Stimulated activated CD4-positive, alpha-beta T cell treated with anti-CD3 and anti-CD28 coated beads, TNF-alpha, amount 100 ng/mL, for 4 hours (primary cell): ENCODE results near the gene CDC42.
"Not testable (repeated sequence)": the region's sequence is repeated elsewhere in the genome, so short reads cannot be mapped to it uniquely, and the experiment has no call there.

ENCODE experiments used
- DNase-seq, 3 experiments: peaks; one replicate each; pipeline ENCODE4 v3.0.0-alpha.2; 2020; ENCODE audit warnings: low read depth in 3 of 3

The CDC42 gene

DNA sequence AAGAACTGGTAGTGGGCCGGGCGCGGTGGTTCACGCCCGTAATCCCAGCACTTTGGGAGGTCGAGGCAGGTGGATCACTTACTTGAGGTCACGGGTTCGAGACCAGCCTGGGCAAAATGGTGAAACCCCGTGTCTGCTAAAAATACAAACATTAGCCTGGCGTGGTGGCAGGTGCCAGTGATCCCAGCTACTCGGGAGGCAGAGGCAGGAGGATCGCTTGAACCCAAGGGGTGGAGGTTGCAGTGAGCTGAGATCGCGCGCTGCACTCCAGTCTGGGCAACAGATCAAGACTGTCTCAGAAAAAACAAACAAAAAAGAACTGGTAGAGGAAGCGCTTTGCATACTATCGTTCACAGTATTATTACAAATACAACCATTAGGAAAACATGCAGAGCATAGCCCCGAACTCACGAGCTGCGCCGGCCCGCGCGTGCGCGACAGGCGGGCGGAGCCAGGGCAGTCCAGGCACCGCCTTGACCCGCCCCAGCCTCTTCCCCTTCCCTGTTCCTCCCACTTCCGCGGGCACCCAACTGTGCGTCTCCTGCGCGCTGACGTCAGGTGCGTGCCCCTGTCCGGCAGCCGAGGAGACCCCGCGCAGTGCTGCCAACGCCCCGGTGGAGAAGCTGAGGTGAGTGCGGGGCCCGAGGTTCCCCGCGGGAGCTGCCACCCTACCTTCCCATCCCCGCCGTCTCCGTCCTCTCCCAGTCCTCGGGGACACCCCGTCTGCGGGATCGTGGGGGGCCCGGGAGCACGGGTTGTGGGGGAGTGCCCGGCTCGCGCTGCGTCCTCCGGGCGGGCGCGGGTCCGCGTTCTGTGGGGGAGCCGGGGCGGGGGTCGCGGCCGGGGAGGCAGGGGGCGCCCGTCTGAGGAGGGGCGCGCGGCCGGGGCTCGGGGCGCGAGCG, at the start of gene CDC42:
CDC42 (plus strand) TSS at position 595 of the 902 bp plus-strand sequence. CDS start 25,770 bp downstream, outside the sequence.
- DNase-seq, result peak; percentile 92 to 95 (median 94)

DNA sequence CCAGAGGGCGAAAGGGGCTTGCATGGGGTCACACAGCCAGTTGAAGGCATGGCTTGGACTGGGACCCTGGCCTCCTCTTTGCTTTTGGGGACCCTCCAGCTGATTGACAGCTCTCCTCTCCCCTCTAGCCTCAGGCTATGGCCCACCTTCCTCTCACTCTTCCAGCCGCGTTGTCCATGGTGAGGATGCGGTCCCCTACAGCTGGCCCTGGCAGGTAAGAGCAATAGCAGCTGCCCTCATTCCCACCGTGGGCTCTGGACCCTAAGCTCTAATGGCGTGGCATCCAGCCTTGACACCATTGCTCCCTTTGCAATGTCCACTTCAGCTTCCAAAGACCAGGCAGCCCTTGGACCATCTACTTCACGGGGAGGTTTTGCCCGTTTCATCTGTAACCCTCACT, 49.6 kb upstream of the CDC42 start:
- DNase-seq, result not testable (repeated sequence)

DNA sequence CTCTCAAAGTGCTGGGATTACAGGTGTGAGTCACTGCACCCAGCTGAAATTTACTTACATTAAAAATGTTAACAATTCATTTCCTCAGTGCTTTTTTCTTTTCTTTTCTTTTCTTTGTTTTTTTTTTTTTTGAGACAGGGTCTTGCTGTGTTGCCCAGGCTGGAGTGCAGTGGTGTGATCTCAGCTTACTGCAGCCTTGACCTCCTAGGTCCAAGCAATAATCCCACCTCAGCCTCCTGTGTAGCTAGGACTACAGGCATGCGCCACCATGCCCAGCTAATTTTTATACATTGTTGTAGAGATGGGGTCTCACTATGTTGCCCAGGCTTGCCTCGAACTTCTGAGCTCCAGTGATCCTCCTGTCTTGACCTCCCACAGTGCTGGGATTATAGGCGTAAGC, 48.5 kb upstream of the CDC42 start:
- not testable (repeated sequence) for DNase-seq

DNA sequence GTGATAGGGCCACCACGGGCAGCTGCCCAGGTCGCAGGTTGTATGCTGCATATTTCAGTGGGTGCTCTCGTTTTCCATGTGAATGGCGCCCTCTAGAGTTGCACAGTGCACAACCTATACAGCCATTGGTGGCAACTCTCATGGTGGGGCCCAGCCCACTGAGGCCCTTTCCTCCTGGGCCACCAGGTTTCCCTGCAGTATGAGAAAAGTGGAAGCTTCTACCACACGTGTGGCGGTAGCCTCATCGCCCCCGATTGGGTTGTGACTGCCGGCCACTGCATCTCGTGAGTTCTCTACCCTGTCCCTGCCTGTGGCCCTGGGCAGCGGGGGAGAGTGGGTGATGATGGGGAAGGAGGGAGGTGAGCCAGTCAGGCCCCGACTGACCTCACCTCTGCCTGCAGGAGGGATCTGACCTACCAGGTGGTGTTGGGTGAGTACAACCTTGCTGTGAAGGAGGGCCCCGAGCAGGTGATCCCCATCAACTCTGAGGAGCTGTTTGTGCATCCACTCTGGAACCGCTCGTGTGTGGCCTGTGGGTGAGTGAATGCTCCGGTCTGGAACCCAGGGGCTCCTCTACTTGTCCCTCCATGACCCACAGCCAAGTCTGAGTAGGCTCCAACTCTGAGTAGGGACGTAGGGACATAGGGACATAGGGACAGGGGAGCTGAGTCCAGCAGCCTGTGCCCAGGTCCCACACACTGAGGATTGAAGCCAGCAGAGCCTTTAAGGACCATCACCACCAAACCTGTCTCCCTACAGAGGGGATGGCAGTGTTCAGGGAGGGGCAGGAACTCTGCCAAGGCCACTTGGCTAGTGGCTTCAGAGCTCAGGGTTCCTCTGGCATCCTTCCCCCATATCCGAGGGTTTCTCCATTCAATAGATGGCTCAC, 47.0 kb upstream of the CDC42 start:
- DNase-seq, result not testable (repeated sequence)

DNA sequence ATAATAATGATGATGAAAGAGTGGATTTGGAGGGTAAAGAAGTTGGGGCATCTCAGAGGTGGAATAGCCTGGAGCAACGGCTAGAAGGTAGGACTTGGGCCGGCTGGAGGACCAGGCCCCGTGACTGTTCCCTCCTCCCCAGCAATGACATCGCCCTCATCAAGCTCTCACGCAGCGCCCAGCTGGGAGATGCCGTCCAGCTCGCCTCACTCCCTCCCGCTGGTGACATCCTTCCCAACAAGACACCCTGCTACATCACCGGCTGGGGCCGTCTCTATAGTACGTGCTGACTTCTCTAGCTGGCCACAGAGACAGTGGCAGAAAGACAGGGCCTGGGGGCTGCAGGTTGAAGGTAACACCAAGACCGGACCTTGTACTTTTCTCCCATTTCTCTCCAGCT, 45.8 kb upstream of the CDC42 start:
- not testable (repeated sequence) for DNase-seq

DNA sequence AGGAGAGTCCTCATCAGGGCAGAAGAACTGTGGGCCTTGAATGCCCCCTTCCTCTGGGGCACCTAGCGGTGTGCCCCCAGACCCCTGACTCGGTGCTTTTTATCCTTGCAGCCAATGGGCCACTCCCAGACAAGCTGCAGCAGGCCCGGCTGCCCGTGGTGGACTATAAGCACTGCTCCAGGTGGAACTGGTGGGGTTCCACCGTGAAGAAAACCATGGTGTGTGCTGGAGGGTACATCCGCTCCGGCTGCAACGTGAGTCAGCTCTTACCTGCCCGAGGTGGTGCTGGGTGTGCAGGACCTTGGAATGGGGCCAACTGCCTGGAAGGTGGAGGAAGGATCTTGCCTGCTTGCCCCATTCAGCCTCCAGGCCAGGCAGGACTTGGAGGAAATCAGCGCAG, 45.2 kb upstream of the CDC42 start:
- not testable (repeated sequence) for DNase-seq

DNA sequence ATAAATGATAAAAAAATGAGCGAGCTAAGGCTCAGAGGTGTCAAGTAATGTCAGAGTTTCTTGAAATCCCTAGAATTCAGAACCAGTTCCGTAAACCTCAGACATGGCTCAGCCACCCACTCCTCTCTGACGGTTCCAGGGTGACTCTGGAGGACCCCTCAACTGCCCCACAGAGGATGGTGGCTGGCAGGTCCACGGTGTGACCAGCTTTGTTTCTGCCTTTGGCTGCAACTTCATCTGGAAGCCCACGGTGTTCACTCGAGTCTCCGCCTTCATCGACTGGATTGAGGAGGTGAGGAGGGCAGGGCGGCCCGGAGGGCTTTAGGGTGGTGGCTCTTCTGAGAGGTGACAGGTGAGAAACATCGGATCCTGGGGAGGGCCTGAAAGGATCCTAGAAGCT, 42.9 kb upstream of the CDC42 start:
- DNase-seq, result not testable (repeated sequence)

DNA sequence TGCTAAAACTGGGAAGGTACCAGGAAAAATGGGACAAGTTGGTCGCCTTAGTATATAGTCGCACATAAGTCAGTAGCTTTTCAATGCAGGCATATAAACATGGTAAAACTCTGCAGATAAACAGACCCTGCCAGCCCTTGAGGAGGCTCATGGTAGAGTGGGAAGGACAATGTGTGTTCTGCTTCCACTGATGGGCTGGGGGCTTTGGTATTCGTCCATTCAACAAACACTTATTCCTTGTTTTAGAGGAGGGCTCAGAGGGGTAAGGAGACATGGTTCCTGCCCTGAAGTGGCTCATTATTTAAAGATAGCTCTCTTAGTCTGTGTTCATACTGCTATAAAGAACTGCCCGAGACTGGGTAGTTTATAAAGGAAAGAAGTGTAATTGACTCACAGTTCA, 39.8 kb upstream of the CDC42 start:
- not testable (repeated sequence) for DNase-seq

DNA sequence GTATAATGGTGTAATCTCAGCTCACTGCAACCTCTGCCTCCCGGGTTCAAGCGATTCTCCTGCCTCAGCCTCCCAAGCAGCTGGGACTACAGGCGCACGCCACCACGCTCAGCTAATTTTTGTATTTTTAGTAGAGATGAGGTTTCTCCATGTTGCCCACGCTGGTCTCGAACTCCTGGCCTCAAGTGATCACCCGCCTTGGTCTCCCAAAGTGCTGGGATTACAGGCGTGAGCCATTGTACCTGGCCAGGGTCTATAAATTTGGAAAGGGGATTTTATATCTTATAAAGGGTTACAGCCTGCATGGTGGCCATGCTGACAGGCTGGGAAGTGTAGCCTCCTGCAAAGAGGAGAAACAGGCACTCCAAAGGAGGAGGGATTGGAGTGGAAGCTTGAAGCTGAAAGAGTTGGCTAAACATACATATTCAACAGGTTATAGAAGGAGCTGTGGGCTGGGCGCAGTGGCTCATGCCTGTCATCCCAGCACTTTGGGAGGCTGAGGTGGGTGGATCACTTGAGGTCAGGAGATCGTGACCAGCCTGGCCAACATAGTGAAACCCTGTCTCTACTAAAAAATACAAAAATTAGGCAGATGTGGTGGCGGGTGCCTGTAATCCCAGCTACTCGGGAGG, 37.8 kb upstream of the CDC42 start:
- DNase-seq, result not testable (repeated sequence)

DNA sequence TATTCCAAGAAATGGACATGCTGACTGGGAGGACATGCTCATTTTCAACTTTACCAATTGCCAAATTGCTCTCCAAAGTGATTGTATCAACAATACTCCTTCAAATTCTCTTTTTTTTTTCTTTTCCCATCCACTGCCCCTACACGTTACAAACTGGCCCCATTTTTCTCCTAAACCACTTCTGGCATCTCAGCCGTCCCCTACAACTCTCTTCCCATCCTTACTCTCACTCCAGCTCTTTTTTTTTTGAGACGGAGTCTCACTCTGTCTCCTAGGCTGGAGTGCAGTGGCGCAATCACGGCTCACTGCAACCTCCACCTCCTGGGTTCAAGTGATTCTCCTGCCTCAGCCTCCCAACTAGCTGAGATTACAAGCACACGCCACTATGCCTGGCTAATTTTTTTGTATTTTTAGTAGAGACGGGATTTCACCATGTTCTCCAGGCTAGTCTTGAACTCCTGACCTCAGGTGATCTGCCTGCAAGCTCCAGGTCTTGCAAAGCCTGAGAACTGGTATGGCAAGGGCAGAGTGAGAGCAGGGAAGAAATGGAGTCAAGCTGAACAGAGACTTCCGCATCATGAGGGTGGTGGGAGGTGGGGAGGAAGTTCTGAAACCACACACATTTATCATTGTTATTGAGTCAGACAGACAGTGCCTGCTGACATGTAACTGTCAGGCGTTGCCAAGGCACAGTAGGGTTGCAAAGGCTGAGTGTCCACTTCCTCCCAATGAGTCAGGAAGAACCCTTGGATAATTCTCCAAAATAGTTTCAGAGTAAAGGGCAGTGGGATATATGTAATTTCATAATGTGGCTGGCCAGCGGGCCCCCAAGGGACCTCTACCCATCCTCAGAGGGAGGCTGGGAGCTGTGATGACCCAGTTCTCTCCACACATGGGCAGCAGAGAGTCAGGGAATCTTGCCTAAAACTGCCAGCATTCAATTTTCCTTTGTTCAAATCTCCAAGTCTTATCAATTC, 33.6 kb upstream of the CDC42 start:
- DNase-seq, result peak in 1 of 3 experiments; percentile 44

DNA sequence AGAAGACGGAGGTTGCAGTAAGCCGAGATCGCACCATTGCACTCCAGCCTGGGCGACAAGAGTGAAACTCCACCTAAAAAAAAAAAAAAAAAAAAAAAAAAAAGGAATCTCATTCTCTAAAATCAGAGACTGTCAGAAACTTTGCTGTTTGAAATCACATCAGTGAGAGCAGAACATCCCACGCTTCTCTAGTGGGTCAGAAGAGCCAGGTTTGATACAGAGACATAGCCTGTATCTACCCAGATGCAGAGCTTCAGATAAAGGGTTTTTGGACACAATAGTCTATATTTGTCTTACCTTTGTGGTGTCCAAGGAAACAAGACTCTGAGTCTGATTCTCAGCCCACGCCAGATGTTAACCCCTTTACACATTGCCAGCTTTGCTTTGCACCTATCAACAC, 31.4 kb upstream of the CDC42 start:
- no peak for DNase-seq

DNA sequence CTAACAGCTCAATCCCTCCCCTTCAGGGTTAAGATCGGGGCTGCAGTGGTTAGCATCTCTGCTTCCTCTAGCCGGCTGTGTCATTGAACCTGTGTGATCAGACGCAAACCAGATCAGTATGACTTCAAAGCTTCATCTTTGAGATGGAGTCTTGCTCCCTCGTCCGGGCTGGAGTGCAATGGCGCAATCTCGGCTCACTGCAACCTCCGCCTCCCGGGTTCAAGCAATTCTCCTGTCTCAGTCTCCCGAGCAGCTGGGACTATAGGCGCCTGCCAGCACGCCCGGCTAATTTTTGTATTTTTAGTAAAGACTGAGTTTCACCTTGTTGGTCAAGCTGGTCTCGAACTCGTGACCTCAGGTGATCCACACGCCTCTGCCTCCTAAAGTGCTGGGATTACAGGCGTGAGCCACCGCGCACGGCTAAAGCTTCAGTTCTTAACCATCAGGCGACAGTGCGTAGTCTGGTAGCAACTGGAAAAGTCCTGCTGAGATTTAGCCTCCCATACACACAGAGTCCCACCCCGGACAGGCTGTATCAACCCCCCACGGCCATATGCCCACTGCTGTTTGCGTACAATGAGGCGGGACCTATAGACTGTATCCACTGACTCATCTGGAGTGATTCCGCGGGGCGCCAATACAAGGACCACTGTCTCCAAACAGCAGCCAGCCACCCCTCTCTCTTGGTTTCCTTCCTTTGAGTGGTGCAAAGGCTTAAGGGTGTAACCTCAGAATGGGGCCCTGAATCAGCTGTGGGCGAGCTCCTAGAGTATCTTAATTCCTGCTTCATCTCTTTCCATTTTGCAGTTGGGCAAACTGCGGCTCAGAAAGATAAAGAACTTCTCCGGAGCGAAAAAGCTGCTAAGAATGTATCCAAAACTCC, 27.8 kb upstream of the CDC42 start:
- peak in 1 of 3 experiments; percentile 39 for DNase-seq

DNA sequence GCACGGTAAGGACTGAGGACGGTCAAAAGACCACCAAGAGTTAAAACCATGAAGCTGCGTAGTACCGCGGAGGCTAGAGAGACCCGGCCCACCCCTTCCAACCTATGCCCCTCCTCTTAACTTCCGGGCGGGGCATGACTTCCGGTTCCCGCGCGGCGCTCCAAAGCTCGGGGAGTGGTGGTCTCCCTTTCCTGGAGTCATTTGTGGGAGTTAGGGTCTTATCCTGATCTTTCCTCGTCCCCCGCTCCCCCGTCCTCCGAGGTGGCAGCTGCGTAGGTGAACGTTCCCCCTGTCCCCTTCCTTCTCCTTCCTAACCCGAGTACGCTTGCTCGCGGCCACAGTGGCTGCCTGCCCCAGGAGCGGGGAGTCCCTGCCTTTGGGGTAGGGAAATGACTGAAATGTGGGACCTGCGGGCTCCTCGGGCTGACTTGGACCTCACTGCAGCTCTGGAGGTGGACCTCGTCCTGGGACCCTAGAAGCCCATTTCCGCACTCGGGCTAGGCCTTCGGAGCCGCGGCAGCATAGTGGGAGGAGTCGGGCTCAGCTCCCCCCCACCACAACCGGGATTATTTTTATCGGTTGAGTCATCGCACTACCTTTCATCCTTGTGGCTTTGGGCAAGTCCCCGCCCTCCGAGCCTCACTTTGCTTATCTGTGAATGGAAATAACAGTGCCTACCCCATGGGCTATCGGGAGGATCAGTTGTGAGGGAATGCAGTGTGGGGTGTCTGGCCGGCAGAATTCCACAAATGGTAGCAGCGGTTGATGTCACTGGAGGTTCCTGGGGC, 26.9 kb upstream of the CDC42 start:
- DNase-seq, result peak; percentile 64 to 86 (median 83)

DNA sequence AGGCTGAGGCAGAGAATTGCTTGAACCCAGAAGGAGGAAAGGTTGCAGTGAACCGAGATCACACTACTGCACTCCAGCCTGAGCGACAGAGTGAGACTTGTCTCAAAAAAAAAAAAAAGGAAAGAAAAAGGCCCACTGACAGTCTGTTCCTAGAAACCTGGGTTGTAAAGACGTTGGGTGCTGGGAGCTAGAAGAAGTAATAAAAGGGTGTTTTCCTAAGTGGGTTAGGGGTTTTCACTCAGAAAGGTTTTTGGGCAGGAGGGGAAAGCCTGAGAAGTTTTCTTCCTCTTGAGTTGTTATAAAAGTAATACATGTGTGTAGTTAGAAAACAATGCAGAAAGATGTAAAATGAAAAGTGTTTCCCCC, 25.6 kb upstream of the CDC42 start:
- no peak for DNase-seq

DNA sequence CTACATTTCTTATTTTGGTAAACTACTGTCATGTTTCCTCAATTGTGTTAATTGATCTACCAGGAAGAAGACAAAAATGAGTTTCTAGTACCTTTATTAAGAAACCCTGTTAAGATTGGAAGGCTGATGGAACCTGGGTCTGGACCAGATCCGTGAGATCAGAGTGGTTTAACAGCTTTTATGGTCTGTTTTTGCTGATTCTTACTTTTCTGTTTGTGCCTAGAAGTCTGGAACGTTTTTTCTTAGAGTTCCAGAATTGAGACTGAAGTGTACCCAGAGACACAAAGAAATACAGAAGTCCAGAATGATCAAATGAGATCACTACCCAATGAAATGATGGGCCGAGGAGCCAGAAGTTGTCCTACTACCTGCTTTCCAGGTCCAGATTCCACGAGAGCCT, 22.5 kb upstream of the CDC42 start:
- no peak for DNase-seq

DNA sequence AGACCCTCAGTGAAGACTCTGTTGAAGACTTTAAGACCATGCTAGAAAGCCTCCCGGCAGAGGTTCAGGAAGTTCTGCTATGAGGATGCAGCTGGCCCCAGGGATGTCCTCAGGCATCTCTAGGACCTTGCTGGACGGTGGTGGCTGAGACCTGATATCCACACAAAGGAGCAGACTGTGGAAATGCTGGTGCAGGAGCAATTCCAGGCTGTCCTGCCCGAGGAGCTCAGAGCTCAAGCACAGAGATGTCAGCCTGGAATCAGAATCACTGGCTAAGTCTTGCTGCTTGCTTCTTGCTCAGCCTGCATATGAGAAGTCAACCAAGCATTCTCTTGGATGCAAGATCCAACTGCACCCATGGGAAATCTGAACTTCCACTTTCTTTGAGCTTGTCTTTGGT, 22.0 kb upstream of the CDC42 start:
- no peak for DNase-seq

DNA sequence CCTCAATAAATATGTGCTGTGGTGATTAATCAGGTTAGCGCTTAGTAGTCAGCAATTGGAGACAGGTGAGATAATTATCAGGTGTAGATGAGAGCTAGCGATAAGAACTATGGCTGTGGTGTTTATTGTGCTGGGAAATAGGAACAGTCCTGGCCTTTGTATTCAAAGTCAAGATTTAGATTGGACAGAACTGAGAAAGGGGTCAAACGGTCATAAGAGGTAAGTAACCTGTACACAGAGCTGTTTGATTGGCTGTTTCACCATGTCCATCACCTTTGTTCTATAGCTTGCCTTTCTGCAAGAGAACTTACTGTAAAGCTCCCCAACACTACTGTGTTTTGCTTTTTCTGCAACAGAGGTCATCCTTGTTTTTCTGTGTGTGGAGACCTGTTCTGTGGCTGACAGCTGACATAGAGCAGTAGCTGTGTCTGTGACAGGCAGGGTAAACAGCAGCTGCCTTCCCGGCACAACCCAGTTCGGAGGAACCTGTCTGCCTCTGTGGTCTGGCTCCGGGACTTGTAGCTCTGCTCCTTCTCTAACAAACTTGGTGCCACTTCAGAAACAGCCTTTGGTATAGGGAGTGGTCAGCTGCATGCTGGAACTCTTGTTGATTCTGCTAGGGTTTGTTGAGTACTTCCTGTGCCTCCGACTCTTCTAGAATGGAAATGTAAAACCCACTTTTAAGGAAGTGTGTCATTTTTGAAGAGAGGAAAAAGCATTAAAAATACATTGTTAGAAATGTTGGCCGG, 21.1 kb upstream of the CDC42 start:
- DNase-seq, result no peak

DNA sequence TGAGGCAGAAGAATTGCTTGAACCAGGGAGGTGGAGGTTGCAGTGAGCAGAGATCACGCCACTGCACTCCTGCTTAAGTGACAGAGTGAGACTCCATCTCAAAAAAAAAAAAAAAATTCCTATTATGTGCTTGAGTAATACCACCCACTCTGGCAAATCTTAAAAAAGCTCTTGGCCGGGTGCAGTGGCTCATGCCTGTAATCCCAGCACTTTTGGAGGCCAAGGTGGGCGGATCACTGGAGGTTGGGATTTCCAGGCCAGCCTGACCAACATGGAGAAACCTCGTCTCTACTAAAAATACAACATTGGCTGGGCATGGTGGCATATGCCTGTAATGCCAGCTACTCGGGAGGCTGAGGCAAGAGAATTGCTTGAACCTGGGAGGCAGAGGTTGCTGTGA, 17.7 kb upstream of the CDC42 start:
- not testable (repeated sequence) for DNase-seq
